ENCODE data around the gene CHST13.

GRCh38 chr3:126542340-126543241 is 18.6 kb downstream of the CHST13 start:
- TF ChIP-seq CTCF (IDR thresholded peaks at IDR 0.05) = no peak
- TF ChIP-seq POLR2A (IDR thresholded peaks at IDR 0.05) = no peak

Measured in lower leg skin (tissue), 3 donors.